Central memory CD4-positive, alpha-beta T cell (primary cell): ENCODE results near the gene DCUN1D2.

Experiments used
- DNase-seq: peaks from one replicate; pipeline ENCODE4 v3.0.0; 2022

The DCUN1D2 gene

DNA sequence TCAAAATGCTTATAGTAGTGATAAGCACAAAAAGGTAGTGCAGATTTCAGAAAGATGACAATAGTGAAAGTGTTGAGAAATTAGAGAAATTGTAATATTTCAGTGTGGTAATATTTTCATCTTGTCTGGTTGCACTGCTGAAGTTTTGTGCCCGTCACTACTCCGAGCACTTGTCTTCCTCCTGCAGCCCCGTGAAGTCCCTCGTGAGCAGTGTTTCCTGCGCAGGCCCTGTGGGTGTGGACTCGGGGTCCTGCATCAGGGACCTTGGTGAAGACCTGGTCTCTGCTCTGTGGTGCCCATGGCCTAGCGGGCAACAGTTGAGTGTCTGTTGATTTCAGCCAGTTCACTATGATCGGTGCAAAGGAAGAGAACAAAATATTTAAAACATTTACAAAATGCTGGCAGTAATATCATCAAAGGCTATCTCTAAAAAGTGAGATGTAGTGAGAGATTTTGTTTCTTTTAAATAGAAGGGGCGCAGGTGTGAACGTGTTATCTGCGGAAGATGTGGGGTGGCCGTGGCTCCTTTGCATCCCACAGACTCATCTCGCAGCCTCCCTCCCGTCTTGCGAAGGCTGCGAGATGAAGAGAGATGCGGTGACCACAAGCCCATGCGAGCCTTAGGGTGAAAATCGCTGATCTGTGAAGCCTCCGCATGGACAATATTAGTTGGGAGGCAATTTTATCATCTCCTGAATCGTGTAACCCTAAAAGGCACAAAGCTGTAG, 27.7 kb upstream of the DCUN1D2 start:
- no peak for DNase-seq

DNA sequence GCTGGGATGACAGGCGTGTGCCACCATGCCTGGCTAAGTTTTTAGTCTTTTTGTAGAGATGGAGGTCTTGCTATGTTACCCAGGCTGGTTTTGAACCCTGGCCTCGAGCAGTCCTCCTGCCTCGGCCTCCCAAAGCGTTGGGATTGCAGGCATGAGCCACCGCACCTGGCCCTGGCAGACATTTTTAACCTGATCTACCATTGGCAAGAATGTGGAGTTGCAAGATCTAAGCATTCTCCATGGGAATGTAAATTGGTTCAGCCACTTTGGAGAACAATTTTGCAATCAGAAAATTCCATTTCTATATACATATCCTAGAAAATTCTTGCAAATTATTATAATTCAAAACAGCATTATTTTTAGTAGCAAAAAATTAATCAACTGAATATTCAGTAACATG, 24.3 kb upstream of the DCUN1D2 start:
- no peak for DNase-seq

DNA sequence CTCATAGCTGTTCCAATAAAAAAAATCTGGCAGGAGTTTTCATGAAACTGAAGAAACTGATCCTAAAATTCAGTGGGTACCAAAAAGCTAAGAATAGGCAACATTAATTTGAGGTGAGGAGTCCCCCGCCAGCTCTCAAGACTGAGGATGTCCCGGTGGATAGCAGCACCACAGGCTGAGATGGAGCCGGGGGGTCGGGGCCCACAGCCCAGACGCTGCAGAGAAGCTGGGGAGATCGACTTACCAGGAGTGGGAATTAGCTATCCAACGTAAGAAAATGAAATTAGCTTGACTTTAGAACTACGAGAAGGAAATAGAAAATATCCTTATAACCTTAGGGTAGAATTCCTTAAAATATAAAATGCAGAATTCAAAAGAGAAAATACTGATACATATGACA, 23.2 kb upstream of the DCUN1D2 start:
- DNase-seq: no peak

DNA sequence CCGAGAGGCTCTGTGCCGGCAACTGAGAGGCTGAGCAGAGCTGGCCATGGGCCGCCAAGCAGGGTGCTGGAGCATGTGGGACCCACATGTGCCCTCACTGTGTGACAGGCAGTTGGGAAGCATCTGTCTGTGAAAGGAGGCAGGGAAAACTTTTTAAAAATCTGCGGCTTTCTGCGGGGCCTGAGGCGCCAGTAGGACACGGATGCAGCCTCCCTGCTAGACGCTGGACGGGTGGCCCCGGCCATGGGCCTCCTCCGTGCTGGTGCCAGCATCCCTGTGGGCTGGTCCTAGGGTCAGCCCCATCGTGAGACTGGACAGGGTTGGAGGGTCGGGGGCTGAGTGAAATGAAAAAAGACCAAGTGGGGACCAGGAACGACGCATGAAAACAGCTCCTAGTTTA, 20.9 kb upstream of the DCUN1D2 start:
- DNase-seq: no peak

DNA sequence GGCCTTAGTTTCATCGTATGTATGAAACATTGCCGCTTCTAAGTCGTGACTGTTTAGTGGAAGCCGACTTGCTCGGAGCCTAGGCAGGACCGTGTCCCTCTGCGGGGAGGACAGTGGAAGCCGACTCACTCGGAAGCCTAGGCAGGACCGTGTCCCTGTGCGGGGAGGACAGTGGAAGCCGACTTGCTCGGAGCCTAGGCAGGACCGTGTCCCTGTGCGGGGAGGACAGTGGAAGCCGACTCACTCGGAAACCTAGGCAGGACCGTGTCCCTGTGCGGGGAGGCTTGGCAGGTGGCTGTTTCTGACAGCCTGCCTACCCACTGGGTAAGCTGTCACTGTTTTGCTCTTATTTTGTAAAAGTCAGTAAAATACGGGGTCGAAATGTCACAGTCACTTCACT, 20.4 kb upstream of the DCUN1D2 start:
- DNase-seq: no peak

DNA sequence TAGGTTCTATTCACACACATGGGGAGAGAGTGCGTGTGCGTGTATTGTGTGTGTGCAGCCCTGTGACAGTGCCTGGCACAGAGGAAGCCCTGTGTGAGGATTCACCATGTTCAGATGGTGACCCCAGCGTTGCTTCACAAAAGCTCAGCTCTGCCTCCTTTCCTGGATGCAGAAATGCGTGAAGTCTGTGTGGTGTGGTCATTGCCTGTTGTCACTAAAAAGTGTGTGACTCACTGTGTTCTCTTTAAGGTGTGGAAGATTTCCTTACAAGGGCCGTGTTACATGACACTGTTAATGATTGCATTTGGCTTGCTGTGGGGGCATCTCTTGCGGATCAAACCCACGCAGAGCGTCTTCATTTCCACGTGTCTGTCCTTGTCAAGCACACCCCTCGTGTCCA, 19.5 kb upstream of the DCUN1D2 start:
- DNase-seq: no peak

DNA sequence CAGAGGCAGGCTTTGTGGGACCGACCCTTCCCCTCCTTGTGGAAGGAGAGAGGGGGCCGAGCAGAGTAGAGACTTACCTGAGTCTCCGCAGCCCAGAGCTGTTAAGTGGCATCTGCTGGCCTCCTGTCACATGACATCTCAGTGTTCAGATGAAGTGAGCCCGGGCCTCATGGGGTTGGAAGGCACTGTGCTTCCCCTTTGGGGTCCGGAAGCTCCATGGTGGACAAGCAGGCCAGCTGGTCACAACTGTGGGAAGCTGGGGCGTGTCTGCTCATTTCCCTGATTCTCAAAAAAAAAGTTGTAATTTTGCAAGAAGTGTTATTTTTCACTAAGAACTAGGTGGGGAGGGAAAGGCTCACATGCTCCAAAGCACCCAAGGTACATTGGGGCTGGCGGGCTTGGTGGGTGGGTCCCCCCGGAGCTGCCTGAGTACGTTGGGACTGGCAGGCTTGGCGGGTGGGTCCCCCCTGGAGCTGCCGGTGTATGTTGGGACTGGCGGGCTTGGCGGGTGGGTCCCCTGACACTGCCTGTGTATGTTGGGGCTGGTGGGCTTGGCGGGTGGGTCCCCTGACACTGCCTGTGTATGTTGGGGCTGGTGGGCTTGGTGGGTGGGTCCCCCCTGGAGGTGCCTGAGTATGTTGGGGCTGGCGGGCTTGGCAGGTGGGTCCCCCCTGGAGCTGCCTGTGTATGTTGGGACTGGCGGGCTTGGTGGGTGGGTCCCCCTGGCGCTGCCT, 18.2 kb upstream of the DCUN1D2 start:
- DNase-seq: no peak

DNA sequence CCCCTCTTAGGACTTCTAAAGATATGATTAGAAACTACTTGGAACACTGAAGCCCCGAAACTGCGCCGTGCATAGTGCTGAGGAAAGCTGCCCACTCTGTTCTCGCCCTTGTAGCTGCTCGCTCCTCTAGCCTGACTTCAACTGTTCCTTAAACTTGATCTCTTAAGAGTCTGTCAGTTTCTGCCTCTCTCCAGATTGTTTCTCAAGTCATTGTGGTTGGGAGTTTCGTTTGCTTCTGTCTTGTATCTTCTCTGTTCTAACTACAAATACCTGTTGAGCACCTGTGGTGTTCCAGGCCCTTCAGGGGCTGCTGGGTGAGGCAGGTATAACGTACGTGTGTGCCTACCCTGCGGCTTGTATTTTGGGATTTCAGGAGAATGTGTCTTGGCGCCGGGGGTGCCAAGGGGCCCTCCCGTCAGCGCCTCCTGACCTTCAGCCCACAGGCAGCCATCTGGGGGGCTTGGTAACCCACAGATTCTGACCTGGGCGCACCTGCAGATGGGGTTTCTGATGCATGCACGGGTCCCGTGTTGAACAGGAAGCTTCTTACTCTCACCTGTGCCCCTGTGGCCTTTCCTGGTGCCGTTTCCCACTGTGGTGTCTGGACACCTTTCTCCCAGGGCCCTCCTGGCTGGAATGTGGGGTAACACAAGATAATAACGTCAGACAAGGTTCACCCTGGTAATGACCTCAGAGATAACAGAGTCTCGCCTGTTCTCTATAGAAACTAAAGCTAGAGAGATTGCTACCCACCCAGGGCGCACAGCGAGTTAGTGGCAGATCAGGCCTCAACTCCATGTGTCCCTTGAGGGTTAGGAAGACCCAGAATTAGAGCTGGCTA, 17.2 kb upstream of the DCUN1D2 start:
- no peak for DNase-seq

DNA sequence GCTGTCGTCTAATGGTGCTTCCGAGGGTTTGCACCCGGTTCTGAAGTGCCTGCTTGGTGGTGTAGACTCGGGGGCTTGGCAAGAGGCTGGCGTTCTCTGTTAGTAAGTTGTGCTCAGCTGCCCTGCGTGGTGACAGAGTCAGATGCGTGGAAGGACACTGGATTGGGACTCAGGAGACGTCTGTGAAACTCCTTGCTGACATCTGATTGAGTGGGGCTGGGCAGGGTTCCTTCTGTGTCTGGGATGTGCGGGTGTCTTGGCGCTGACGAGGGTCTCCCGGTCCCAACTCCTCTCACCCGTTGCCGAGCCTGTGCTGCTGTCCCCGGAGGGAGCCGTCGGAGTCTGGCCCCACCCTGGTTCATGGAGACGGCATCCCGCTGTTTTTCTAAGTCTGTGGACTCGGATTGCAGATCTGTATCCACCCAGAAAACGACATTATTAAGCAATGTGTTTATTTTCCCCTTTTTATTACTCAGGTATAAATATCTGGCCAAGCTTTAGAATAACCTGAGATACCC, 16.4 kb upstream of the DCUN1D2 start:
- no peak for DNase-seq

DNA sequence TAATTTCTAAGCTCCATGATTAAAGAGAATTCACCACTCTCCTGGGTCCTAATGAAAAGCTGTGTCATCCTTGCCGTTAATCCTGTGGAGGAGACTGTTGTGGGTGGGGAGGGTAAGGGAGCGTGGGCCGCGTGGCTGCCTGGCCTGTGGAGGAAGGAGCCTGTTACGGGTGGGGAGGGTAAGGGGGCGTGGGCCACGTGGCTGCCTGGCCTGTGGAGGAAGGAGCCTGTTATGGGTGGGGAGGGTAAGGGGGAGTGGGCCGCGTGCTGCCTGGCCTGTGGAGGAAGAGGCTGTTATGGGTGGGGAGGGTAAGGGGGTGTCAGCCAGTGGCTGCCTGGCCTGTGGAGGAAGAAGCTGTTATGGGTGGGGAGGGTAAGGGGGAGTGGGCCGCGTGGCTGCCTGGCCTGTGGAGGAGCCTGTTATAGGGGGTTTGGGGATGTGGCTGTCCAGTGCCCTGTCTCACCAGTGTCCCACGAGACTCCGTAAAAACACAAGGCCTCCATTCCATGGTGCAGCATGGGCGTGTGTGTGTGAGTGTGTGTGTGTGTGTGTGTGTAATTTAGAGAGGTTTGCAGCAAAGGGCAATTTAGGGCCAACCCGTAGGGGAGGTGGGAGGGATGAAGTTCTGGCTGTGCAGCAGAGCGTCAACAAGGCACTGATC, 15.6 kb upstream of the DCUN1D2 start:
- DNase-seq: no peak

DNA sequence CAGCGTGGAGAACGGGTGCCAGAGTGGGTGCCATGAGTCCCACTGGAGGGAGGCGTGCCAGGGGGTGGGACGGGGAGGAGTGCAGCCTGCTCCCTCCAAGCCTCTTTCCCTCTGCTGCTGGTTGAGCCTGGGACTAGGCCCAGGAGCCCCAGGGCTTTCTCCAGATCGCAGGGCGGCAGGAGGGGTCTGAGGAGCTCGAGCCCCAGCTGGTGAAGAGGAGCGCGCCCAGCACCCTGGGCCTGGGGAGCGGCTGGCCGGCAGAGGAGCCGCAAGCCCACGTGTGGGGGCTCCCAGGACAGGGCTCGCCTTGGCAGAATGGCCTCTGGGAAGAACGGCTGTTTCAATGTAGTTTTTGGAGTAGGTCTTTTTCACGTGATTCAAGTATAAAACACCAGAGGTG, 12.2 kb upstream of the DCUN1D2 start:
- no peak for DNase-seq

DNA sequence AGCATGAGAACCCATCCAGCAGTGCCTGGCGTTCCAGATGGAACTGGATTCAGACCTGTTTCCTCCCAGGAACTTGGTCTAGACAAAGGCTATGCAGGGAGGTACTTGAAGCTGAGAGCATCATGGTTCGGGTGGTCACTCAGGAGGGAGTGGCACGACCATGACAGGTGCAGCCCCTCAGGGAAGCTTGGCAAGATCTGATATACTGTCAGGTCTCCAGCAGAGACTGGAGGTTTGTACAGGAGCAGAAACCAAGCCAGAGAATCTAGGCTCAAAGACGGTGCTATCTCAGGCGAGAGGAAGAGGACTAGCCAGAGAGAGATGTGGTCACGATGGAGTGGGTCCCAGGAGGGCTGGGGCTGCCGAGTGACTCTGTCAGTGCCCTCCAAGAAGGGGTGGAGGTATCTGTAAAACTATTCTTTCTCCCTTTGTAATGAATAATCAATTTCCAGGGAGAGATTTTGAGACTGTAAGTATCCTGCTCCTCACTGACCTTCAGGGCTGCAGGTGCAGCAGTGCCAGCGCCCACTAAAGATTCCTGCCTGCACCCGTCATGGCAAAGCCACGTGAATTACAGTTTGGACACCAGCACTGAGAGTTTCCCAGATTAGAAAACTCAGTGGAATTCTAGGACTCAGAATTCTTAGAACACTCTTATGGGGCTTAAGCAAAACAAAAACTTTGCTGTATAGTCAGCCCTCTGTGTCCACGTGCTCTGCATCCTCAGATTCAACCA, 10.2 kb upstream of the DCUN1D2 start:
- no peak for DNase-seq

DNA sequence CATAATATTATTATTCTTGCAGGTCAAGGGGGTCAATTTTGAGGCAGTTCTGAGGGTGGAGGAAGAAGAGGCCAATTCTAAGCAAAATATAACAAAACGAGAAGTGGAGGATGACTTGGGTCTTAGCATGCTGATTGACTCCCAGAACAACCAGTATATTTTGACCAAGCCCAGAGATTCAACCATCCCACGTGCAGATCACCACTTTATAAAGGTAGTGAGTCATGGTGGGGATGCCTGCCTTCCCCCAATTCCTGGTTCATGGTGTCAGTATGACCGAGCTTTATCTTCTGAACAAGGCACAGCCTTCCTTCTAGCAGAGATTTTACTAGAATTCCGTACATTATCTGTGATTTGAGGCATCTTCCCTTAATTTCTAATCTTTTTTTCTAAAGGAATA, 9.4 kb upstream of the DCUN1D2 start:
- no peak for DNase-seq

DNA sequence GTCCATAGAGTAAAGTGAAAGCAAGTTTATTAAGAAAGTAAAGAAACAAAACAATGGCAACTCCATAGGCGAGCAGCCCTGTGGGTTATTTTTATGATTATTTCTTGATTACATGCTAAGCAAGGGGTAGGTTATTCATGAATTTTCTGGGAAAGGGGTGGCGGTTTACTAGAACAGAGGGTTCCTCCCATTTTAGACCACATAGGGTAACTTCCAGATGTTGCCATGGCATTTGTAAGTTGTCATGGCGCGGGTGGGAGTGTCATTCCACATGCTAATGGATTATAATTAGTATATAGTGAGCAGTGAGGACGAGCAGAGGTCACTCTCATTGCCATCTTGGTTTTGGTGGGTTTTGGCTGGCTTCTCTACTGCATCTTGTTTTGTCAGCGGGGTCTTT, 8.4 kb upstream of the DCUN1D2 start:
- DNase-seq: no peak

DNA sequence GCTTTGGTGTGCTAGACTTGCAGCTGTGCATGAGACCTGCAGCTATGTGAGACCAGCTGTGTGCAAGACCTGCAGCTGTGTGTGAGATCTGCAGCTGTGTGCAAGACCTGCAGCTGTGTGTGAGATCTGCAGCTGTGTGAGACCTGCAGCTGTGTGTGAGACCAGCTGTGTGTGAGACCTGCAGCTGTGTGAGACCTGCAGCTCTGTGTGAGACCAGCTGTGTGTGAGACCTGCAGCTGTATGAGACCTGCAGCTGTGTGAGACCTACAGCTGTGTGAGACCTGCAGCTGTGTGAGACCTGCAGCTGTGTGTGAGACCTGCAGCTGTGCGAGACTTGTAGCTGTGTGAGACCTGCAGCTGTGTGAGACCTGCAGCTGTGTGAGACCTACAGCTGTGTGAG, 6.7 kb upstream of the DCUN1D2 start:
- no peak for DNase-seq

DNA sequence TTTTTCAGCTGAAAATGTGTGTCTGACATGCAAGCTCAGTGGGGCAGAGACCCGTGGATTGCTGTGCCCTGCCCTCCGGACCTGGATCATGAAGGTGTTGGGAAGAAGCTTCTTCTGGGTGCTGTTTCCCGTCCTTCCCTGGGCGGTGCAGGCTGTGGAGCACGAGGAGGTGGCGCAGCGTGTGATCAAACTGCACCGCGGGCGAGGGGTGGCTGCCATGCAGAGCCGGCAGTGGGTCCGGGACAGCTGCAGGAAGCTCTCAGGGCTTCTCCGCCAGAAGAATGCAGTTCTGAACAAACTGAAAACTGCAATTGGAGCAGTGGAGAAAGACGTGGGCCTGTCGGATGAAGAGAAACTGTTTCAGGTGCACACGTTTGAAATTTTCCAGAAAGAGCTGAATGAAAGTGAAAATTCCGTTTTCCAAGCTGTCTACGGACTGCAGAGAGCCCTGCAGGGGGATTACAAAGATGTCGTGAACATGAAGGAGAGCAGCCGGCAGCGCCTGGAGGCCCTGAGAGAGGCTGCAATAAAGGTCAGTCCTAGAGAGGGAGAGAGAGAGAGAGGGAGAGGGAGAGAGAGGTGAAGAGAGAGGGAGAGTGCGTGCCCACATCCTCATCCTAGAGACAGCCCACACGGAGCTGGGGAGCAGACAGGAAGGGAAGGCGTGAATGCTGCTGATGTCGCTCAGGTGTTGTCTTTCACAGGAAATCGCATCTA, 5.1 kb upstream of the DCUN1D2 start:
- DNase-seq: no peak

DNA sequence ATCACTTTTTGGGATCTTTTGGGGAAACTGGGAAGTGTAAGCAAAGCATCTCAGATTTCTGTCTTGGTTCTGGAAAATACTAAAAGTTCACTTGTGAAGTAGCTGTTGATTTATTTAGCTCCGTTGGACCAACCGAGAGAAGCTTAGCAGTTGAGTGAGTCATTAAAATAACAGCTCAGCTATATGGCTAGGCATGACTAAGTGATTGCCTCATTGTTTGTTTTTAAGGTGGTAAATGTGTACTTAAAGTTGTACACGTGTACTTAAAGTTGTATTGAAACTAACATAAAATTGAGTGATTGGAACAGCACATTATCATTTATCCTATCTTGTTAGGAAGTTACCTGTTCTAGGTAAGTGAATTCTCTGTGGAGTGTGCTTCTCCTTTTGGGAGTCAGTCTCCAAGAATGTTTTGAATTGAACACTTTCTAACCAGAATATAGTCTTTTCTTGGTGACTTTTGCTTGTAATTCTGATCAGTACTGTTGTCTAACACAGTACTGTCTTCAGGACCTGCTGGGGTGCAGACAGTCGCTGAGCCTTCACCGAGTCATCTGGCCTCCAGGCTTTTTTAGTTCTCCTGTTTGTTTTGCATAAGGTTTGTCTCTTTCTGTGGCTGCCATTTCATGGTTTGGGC, 2.9 kb upstream of the DCUN1D2 start:
- no peak for DNase-seq

DNA sequence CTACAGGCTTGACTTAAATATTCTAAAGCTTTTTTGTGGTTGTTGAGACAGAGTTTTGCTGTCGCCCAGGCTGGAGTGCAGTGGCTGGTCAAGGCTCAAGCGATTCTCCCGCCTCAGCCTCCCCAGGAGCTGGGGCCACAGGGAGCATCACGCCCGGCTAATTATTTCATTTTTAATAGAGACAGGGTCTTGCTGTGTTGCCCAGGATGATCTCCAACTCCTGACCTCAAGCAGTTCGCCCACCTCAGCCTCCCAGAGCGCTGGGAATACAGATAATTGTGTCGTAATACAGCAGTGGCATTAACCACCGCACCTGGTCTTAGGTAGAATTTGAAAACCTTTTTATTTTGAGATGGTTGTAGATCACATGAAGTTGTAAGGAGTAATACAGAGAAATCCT, 1.5 kb upstream of the DCUN1D2 start:
- DNase-seq: no peak

DNA sequence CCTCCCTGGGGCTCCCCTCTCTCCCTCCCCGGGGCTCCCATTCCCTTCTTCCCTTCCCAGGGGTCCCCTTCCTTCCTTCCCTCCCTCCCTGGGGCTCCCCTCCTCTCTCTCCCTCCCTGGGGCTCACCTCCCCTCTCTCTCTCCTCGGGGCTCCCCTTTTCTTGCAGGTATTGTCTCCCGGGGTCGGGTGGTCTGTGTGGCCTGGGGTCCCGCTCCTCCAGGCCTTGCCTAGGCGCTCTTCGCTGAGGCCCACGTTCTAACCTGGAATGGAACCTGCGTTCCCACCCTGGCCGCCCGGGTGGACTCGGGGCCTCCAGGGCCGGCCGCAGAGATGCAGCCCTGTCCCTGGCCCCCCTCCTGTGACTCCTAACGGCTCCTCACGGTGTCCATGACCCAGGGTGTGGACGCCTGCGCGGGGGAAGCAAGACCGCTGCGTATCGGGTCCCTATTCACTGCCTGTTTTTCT, 940 bp upstream of the DCUN1D2 start:
- DNase-seq: no peak

DNA sequence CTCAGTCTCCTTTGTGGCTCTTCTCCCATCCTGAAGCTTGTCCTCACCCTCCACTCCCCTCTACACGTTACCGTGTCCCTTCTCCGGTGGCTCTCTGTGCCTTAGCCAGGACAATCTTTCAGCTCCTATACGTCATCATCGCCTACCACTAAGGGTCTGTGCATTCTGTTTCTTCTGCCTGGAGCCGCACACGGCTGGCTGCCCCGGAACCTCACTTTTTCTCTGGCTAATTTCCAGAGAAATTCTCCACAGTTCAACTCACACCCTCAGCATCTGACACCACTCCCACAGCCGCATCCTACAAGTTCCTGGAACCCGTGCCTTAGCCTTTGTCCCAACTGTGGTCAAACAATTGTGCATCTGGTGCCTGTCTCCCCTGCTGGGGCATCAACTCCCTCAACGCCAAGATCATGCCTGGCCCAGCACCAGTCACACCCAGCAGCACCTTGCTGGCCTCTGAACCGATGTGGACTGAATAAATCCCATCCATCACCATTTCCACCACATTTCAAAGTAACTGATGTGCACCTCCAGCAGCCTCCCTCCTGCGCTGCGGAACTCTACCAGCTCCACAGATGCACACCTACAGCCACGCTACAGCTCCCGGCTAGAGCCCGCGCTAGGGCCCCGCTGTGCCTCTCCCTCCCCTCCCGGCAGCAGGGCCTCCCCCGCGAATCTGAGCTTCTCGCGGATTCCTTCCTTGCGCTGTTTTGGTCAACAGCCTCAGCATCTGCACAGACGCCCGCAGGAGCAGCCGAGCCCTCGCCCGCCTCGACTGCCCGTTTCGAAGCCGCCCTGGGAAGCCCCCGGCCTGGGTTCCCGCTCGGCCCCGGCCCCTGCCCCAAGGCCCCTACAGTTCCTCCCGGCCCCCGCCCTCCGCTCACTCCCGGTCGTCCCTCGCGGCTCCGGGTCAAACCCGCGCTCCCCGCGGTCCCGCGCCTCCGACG, 689 bp downstream of the DCUN1D2 start:
- peak; percentile 21 for DNase-seq
